Measurements from ENCODE around the gene MARCHF4.

Gene MARCHF4

GRCh38 chr2:216371721-216372702, at the start of gene MARCHF4:
TSS of gene MARCHF4 (minus strand) at chr2:216372483. CDS start at chr2:216370260, 2,223 bp downstream.
- H3K27me3 ChIP-seq (ENCODE audit: insufficient read depth, low read depth, severe bottlenecking): peaks cover 22% of the 10 kb centered on the region
- no peaks in the 10 kb centered on the region for H3K9me3 ChIP-seq (ENCODE audit: severe bottlenecking)
- no peak for TF ChIP-seq CTCF (IDR thresholded peaks at IDR 0.05; ENCODE audit: low read depth, low read length)
- peak within 1 kb of the TSS; percentile 54 for H3K4me3 ChIP-seq (ENCODE audit: low read depth, low read length)
- H3K27ac ChIP-seq: no peak within 1 kb of the TSS
- no peaks in the 10 kb centered on the region for H3K36me3 ChIP-seq
- DNase-seq: peak; percentile 52

GRCh38 chr2:216420367-216421101, 48.3 kb upstream of the MARCHF4 start:
- Histone ChIP-seq H3K27me3 (ENCODE audit: insufficient read depth, low read depth, severe bottlenecking) (no peaks in the 10 kb centered on the region), H3K27ac (no peak overlapping the region), H3K9me3 (ENCODE audit: severe bottlenecking) (peaks cover 3% of the 10 kb centered on the region), H3K4me3 (ENCODE audit: low read depth, low read length) (no peak overlapping the region), H3K36me3 (peaks cover 37% of the 10 kb centered on the region)
- DNase-seq: no peak
- TF ChIP-seq CTCF (IDR thresholded peaks at IDR 0.05; ENCODE audit: low read depth, low read length): no peak

GRCh38 chr2:216418981-216419380, 46.7 kb upstream of the MARCHF4 start:
- no peak for DNase-seq
- Histone ChIP-seq H3K27ac (no peak overlapping the region), H3K36me3 (peaks cover 26% of the 10 kb centered on the region), H3K27me3 (ENCODE audit: insufficient read depth, low read depth, severe bottlenecking) (no peaks in the 10 kb centered on the region), H3K9me3 (ENCODE audit: severe bottlenecking) (no peaks in the 10 kb centered on the region), H3K4me3 (ENCODE audit: low read depth, low read length) (no peak overlapping the region)
- TF ChIP-seq CTCF (IDR thresholded peaks at IDR 0.05; ENCODE audit: low read depth, low read length): no peak

GRCh38 chr2:216416571-216417307, 44.5 kb upstream of the MARCHF4 start:
- Histone ChIP-seq H3K4me3 (ENCODE audit: low read depth, low read length) (no peak overlapping the region), H3K9me3 (ENCODE audit: severe bottlenecking) (no peaks in the 10 kb centered on the region), H3K27me3 (ENCODE audit: insufficient read depth, low read depth, severe bottlenecking) (no peaks in the 10 kb centered on the region), H3K27ac (no peak overlapping the region), H3K36me3 (peaks cover 17% of the 10 kb centered on the region)
- no peak for DNase-seq
- TF ChIP-seq CTCF (IDR thresholded peaks at IDR 0.05; ENCODE audit: low read depth, low read length): no peak

- no peaks in the 10 kb centered on the region for H3K27me3 ChIP-seq (ENCODE audit: insufficient read depth, low read depth, severe bottlenecking)
- H3K27ac ChIP-seq: no peak overlapping the region
- peaks cover 9% of the 10 kb centered on the region for H3K36me3 ChIP-seq
- TF ChIP-seq CTCF (IDR thresholded peaks at IDR 0.05; ENCODE audit: low read depth, low read length): no peak
- H3K4me3 ChIP-seq (ENCODE audit: low read depth, low read length): no peak overlapping the region
- H3K9me3 ChIP-seq (ENCODE audit: severe bottlenecking): no peaks in the 10 kb centered on the region
- no peak for DNase-seq
Measured at GRCh38 chr2:216415541-216415940, 43.3 kb upstream of the MARCHF4 start.

All from WERI-Rb-1 (cell line).